ENCODE measurements around the gene PRSS33.

PRSS33 gene

GRCh38 chr16:2744711-2745110, 42.6 kb downstream of the PRSS33 start:
- in situ Hi-C loops (cut with MboI; ENCODE audit: low sequenced_read_pairs): no loop called here

GRCh38 chr16:2743007-2743810, 44.2 kb downstream of the PRSS33 start:
- in situ Hi-C loops (cut with MboI; ENCODE audit: low sequenced_read_pairs): no loop called here

GRCh38 chr16:2742323-2743006, 44.9 kb downstream of the PRSS33 start:
- in situ Hi-C loops (cut with MboI; ENCODE audit: low sequenced_read_pairs): no loop called here

- in situ Hi-C loops (cut with MboI; ENCODE audit: low sequenced_read_pairs): no loop called here
These were observed 46.2 kb downstream of the PRSS33 start for GRCh38 chr16:2741168-2741567.

GRCh38 chr16:2740476-2740875, 46.9 kb downstream of the PRSS33 start:
- in situ Hi-C loops (cut with MboI; ENCODE audit: low sequenced_read_pairs): no loop called here

- in situ Hi-C loops (cut with MboI; ENCODE audit: low sequenced_read_pairs): no loop called here
These were observed 47.5 kb downstream of the PRSS33 start for GRCh38 chr16:2739625-2740430.

- in situ Hi-C loops (cut with MboI; ENCODE audit: low sequenced_read_pairs): no loop called here
These were observed 48.7 kb downstream of the PRSS33 start for GRCh38 chr16:2738615-2739014.

- in situ Hi-C loops (cut with MboI; ENCODE audit: low sequenced_read_pairs): no loop called here
These were observed 49.4 kb downstream of the PRSS33 start for GRCh38 chr16:2737895-2738418.

- in situ Hi-C loops (cut with MboI; ENCODE audit: low sequenced_read_pairs): no loop called here
These were observed 50.1 kb downstream of the PRSS33 start for GRCh38 chr16:2737238-2737605.

GRCh38 chr16:2736476-2737237, 50.7 kb downstream of the PRSS33 start:
- in situ Hi-C loops (cut with MboI; ENCODE audit: low sequenced_read_pairs): no loop called here

- in situ Hi-C loops (cut with MboI; ENCODE audit: low sequenced_read_pairs): no loop called here
These were observed 52.4 kb downstream of the PRSS33 start for GRCh38 chr16:2734844-2735515.
